H1 (cell line): ENCODE results near the gene CYP11A1. TPM values are rescaled to one million over a fixed set of nuclear protein-coding genes. Genes with fewer than 3 reads are reported as not detected.

ENCODE experiments used
- RFX5 ChIP-seq: IDR thresholded peaks from 2 replicates; pipeline ENCODE4 v1.6.1; 2011; ENCODE audit warnings: low read depth, low read length, improper control_type of control experiment, borderline replicate concordance
- polyA plus RNA-seq, 7 experiments: library from polyadenylated mRNA; depleted of rRNA in 3 of 7; stranded (reverse) in 5 of 7; unstranded in 2 of 7; fragments of >200 nt in 5 of 7; fragments of 200-250 nt in 2 of 7; gene quantifications; 1 replicate in 5 of 7; 2 replicates in 1 of 7; 4 replicates in 1 of 7; pipeline versions ENCODE4 v1.2.1 to v1.2.3, GENCODE V29; 2011 to 2013; ENCODE audit warnings: missing spikeins in 2 of 7, mixed read lengths in 2 of 7
- total RNA-seq: library from RNA; stranded (reverse); fragmentation: NEBNext Ultra II Directional; extraction: Animal tissue kit (Norgen Biotek cat#: 25700); gene quantifications from 2 replicates; pipeline ENCODE4 v1.2.1, GENCODE V29; 2021

The CYP11A1 gene
- total and polyA plus RNA-seq, 2 of the 8 experiments (the other 6 are each of a cell fraction or from before 2014, with no cell fraction given) = 1.9 to 7.2 TPM

- TF ChIP-seq RFX5 = no peak
Measured at GRCh38 chr15:74406517-74406916, 39.1 kb upstream of the CYP11A1 start (continued).
